Measurements from ENCODE around the gene TTC29.
A peak's percentile ranks its signal among the peaks of the same experiment; 100 is the strongest.

TTC29 gene, protein sequence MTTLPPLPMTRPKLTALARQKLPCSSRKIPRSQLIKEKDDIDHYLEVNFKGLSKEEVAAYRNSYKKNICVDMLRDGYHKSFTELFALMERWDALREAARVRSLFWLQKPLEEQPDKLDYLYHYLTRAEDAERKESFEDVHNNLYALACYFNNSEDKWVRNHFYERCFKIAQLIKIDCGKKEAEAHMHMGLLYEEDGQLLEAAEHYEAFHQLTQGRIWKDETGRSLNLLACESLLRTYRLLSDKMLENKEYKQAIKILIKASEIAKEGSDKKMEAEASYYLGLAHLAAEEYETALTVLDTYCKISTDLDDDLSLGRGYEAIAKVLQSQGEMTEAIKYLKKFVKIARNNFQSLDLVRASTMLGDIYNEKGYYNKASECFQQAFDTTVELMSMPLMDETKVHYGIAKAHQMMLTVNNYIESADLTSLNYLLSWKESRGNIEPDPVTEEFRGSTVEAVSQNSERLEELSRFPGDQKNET

DNA sequence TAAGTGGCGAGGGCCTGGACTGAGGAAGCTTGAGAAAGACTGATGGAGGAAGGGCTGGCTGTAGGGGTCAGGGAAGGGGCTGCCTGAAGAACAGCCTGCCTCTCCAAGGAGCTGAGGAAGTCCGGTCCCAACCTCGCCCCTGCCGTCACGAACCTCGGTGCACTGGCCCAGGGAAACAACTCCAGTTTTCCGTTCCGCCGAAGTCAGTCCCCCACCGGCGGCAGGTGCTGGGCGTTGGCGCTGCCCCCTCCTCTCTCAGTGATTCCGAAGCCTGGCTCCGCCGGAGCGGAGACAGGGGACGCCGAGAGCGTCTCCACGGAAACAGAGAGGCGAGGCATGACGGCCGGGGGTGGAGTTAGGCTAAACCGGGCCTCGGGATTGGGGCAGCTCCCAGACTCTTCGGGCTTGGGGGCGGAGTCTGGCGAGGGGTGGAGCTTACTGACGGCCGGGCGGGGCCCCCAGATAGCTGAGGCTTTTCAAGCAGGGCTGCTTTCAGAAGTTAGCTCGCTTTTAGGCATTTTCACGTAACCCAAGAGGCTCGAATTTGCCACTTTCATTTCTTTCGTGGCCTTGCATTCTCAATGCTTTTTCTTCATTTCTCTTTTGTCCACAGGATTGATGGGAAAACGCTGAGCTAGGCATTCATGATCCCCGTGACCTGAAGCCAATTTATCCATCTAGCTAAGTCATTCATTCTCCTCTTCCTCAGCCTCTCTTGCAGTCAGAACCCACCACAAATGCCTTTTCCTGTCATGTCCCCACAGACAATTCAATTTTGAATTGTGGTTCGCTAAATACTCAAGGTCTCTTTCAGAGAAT is at the start of gene TTC29:
TSS of gene TTC29 (minus strand) at position 309 of the 819 bp plus-strand sequence. CDS start 5,969 bp downstream, outside the sequence.
- DNase-seq = peak; percentile 87

DNA sequence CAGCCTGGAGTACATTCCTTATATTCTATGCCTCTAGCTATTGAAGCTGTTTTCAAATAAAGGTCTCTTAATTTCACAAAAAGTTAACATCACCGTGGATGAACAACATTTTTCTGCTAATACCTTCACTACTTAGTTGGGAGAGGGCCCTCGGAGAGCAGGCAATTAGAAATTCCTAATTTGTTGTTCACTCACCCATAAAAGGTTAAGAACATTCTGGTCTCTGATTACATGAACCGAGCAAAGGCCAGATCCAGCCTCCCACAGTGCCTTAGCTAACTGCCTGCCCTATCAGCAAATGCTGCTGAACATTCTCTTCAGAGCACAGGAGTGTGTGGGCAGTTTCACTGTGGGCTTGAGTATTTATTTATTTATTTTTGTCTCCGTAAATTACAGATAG is 36.0 kb upstream of the TTC29 start:
- DNase-seq = no peak

- DNase-seq = no peak
These were observed 33.0 kb upstream of the TTC29 start for GRCh38 chr4:146978641-146979040.

DNA sequence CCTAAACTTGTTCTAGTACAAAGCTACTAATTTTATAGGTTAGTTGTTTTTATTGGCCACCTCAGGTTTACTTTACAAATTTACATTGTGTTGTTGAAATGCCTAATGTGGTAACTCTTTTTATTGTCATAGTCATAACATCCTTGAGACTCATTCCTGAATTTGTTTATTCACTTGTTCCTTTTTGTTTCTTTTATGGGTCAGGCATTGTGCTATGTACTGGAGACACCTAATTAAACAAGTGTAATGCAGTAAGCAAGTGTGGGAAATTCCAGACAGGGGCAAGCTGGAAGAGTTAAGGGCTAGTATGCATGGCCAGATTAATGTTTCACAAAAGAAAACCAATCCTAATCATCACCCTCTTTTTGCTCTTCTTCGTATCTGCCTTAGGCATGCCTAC is 30.5 kb upstream of the TTC29 start:
- no peak for DNase-seq

DNA sequence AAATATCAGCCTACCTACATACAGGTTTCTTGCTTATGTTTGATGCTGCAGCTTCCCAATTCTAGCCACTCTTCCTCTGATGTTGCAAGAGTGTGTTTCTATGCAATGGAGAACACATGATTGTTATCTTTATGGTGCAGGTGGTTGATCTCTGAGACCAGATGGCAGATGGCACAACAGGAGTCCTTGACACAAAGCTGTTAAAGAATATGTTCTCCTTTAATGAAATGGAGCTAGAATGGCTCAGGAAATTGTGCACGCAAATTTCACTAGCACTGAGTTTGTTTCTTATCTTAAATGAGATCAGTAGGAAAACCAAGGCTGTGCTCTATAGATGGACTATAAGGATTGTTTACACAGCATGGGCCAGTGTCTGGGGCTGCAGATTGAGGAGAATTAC is 29.9 kb upstream of the TTC29 start:
- DNase-seq = no peak

- no peak for DNase-seq
These were observed 29.4 kb upstream of the TTC29 start for GRCh38 chr4:146975036-146975435.

GRCh38 chr4:146972036-146972435 is 26.4 kb upstream of the TTC29 start:
- no peak for DNase-seq

DNA sequence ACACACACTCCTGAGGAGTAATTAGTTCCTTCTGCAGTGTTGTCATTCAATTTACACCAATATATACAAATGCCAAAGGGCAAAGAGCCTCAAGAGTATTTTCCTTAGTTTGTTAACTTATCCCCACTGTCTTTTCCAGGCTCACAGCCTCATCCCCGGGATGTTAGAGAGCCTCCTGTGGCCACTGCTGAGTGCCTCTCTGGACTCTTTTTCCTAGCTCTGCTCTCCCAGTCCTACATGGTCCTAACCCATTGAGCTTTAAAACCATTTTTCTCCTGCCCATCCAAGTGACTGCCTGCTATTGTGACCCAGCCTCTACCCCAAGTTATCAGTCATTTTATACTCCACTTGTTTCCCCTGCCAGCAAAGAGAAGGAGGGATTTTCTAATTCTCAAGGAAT is 23.5 kb upstream of the TTC29 start:
- no peak for DNase-seq

GRCh38 chr4:146960634-146961033 is 15.0 kb upstream of the TTC29 start:
- DNase-seq = no peak

GRCh38 chr4:146959692-146960091 is 14.0 kb upstream of the TTC29 start:
- no peak for DNase-seq

DNA sequence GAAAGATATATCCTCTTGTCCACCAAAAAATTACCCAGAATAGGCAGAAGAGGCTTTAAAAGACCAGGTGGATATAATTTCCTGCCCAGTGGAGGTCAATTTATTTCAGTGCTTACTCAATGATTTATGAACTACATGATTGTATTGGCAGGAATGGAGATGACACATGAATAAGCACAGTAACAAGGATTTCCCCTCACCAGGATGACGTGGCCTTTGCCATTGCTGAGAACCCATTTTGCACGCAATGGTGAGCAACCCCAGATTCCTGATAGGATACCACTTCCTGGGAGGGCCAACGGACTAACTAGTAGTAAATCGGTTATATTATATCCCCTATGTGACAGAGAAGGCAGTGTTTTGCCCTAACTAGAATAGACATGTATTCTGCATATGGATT is 11.6 kb upstream of the TTC29 start:
- no peak for DNase-seq

GRCh38 chr4:146952896-146953295 is 7.2 kb upstream of the TTC29 start:
- no peak for DNase-seq

DNA sequence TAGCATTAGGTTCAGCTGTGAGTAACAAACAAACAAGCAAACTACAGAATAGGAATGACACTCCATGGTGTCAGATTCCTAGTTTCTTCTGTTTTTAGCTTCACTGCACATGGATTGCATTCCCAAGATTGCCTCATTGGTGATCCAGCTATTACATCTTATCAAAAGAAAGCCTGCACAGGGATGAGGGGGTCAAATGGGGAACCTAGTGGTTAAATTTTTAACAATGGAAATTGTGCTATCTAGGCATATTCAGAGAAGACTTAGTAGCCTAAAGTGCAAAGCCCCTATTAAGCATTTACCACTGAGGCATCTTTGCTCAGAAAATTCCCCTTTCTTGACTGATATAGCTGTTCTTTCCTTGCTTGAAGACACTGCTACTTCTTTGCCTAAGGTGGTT is 3.9 kb upstream of the TTC29 start:
- no peak for DNase-seq

DNA sequence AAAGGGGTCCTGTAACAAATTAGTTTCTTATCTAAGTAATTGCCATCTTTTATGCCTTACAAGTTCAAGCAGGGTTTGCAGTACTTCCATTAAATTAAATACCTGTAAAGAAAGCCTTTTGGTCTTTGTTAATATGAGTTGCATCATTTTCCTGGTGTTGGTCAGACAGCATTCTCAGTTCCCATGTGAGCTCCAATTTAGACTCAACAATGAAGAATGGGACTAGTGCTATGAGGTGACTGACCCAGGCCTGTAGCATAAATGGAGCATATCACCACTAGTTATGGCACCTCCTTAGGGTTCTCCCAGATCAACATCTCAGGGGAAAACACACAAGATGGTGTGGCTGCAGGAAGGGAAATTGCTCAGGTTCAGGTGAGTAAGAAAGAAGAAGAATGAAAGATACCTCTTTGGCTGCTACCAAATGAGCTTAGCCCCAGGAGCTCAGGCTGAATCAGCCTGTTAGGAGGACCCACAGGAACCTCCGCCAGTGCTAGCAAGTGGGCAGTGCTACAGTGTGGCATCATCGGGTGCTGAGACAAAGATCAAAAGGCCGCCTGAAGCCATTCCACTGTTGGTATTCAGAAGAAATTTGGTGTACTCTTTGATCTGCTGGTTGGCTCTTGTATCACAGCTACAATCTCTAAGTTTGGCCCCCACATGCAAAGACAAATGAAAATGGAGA is 1.8 kb downstream of the TTC29 start:
- DNase-seq = no peak

- DNase-seq = no peak
These were observed 13.5 kb downstream of the TTC29 start for GRCh38 chr4:146932116-146932515.

- DNase-seq = no peak
These were observed 15.0 kb downstream of the TTC29 start for GRCh38 chr4:146930673-146931072.

GRCh38 chr4:146927695-146928094 is 18.0 kb downstream of the TTC29 start:
- DNase-seq = no peak

GRCh38 chr4:146916479-146917076 is 29.1 kb downstream of the TTC29 start:
- peak; percentile 44 for DNase-seq

- no peak for DNase-seq
These were observed 30.5 kb downstream of the TTC29 start for GRCh38 chr4:146915132-146915531.

DNA sequence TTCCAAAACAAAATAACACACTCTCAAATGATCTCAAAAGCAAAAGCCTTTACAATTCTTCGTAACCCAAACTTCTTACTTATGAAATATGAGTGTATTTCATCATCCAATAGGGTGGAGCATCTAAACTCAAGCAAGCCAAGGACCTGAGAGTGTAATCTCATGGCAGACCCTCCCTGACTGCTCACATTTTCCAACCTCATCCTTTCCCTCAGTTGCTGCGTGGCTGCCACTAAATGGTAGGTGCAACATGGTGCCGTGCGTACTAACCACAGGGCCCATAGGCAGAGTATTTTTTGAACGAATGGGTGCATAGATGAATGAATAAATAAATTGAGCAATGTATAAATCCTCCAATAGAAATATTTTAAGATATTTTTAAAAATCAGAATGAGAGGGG is 45.4 kb downstream of the TTC29 start:
- DNase-seq = no peak

GRCh38 chr4:146890301-146890700 is 55.4 kb downstream of the TTC29 start:
- no peak for DNase-seq

DNA sequence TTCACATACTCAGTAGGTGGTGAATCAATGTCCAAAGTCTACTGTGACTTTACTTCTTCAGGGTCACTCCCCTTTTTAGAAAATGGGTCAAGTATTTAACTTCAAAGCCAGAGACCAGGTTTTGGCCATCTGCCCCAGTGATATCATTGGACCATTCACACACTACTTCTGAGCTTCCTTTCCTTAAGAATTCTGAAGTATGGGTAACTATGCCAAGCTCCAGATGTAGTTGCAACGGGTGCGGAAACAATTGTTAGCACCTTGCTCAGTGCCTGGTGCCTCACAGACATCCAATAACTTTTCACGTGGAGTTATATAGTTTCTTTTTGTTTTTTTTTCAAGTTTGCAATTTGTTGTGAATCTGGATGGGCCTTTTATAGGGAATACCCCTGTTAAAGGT is 62.6 kb downstream of the TTC29 start:
- DNase-seq = no peak

- no peak for DNase-seq
These were observed 88.4 kb downstream of the TTC29 start for GRCh38 chr4:146857298-146857697.
